SK-N-SH treated with all-trans-retinoic acid at 6 μM for 48 hours (cell line): Measurements from ENCODE around the gene TJP3.
"Not testable (repeated sequence)": the region's sequence is repeated elsewhere in the genome, so short reads cannot be mapped to it uniquely, and the experiment has no call there.

Experiments used
- ATAC-seq: fragments of 200-7000 bp; cut with Tn5 transposase; 3 replicates; pipeline ENCODE4 v1.9.1; 2020; ENCODE audit warnings: mild to moderate bottlenecking, moderate library complexity
- ARNTL ChIP-seq: fragments of 450-650 bp; formaldehyde crosslinking; IDR thresholded peaks from 2 replicates; pipeline ENCODE4 v1.5.0; 2020; ENCODE audit warnings: low read depth, mild to moderate bottlenecking, moderate library complexity, borderline replicate concordance
- CSDC2 ChIP-seq: fragments of 250-450 bp; sonication (Bioruptor Pico); IDR thresholded peaks from 2 replicates; pipeline ENCODE4 v1.5.0; 2020; ENCODE audit warnings: mild to moderate bottlenecking, moderate library complexity
- CSRNP3 ChIP-seq: fragments of 250-450 bp; sonication (Bioruptor Pico); IDR thresholded peaks from 2 replicates; pipeline ENCODE4 v1.5.1; 2021; ENCODE audit warnings: mild to moderate bottlenecking, moderate library complexity
- ESRRG ChIP-seq: fragments of 250-450 bp; sonication (Bioruptor Pico); IDR thresholded peaks from 2 replicates; pipeline ENCODE4 v1.6.1; 2021; ENCODE audit warnings: mild to moderate bottlenecking
- GLIS3 ChIP-seq: fragments of 250-450 bp; sonication (Bioruptor Pico); IDR thresholded peaks from 2 replicates; pipeline ENCODE4 v1.5.0; 2020; ENCODE audit warnings: mild to moderate bottlenecking, moderate library complexity
- OSR1 ChIP-seq: fragments of 250-450 bp; sonication (Bioruptor Pico); IDR thresholded peaks from 2 replicates; pipeline ENCODE4 v1.8.0; 2022; ENCODE audit warnings: moderate library complexity, mild to moderate bottlenecking, inconsistent platforms
- POU6F1 ChIP-seq: fragments of 250-450 bp; sonication (Bioruptor Pico); IDR thresholded peaks from 2 replicates; pipeline ENCODE4 v1.8.0; 2021; ENCODE audit warnings: low read depth, mild to moderate bottlenecking, moderate library complexity, borderline replicate concordance
- PPARA ChIP-seq: fragments of 250-450 bp; sonication (Bioruptor Pico); IDR thresholded peaks from 2 replicates; pipeline ENCODE4 v1.5.0; 2020; ENCODE audit warnings: mild to moderate bottlenecking, borderline replicate concordance
- SNAI2 ChIP-seq: fragments of 250-450 bp; sonication (Bioruptor Pico); IDR thresholded peaks from 2 replicates; pipeline ENCODE4 v1.5.0; 2020; ENCODE audit warnings: mild to moderate bottlenecking, moderate library complexity
- TCF4 ChIP-seq: fragments of 250-450 bp; sonication (Bioruptor Pico); IDR thresholded peaks from 2 replicates; pipeline ENCODE4 v1.8.0; 2021; ENCODE audit warnings: mild to moderate bottlenecking, moderate library complexity, borderline replicate concordance
- TOX ChIP-seq: fragments of 250-450 bp; sonication (Bioruptor Pico); IDR thresholded peaks from 2 replicates; pipeline ENCODE4 v1.8.0; 2021; ENCODE audit warnings: mild to moderate bottlenecking, moderate library complexity, borderline replicate concordance
- ZC3H10 ChIP-seq: fragments of 250-450 bp; sonication (Bioruptor Pico); IDR thresholded peaks from 2 replicates; pipeline ENCODE4 v1.5.1; 2021; ENCODE audit warnings: mild to moderate bottlenecking, moderate library complexity
- ZFP3 ChIP-seq: fragments of 250-450 bp; sonication (Bioruptor Pico); IDR thresholded peaks from 2 replicates; pipeline ENCODE4 v1.5.0; 2020; ENCODE audit warnings: mild to moderate bottlenecking, moderate library complexity
- ZFP30 ChIP-seq: fragments of 450-650 bp; formaldehyde crosslinking; IDR thresholded peaks from 2 replicates; pipeline ENCODE4 v1.5.0; 2022; ENCODE audit warnings: mild to moderate bottlenecking, moderate library complexity
- ZNF565 ChIP-seq: fragments of 450-650 bp; formaldehyde crosslinking; conservative IDR thresholded peaks from 2 replicates; pipeline ENCODE4 v1.5.0; 2020; ENCODE audit warnings: low read depth, mild to moderate bottlenecking, moderate library complexity
- ZNF70 ChIP-seq: fragments of 450-650 bp; formaldehyde crosslinking; IDR thresholded peaks from 2 replicates; pipeline ENCODE4 v1.5.0; 2020; ENCODE audit warnings: mild to moderate bottlenecking, moderate library complexity
- ZNF8 ChIP-seq: fragments of 450-650 bp; formaldehyde crosslinking; IDR thresholded peaks from 2 replicates; pipeline ENCODE4 v1.5.0; 2020; ENCODE audit warnings: mild to moderate bottlenecking, moderate library complexity
- TF ChIP-seq, protein P1 (sequence below): fragments of 250-450 bp; sonication (Bioruptor Pico); IDR thresholded peaks from 2 replicates; pipeline ENCODE4 v1.8.0; 2020; ENCODE audit warnings: mild to moderate bottlenecking, moderate library complexity, borderline replicate concordance

TJP3 gene

DNA sequence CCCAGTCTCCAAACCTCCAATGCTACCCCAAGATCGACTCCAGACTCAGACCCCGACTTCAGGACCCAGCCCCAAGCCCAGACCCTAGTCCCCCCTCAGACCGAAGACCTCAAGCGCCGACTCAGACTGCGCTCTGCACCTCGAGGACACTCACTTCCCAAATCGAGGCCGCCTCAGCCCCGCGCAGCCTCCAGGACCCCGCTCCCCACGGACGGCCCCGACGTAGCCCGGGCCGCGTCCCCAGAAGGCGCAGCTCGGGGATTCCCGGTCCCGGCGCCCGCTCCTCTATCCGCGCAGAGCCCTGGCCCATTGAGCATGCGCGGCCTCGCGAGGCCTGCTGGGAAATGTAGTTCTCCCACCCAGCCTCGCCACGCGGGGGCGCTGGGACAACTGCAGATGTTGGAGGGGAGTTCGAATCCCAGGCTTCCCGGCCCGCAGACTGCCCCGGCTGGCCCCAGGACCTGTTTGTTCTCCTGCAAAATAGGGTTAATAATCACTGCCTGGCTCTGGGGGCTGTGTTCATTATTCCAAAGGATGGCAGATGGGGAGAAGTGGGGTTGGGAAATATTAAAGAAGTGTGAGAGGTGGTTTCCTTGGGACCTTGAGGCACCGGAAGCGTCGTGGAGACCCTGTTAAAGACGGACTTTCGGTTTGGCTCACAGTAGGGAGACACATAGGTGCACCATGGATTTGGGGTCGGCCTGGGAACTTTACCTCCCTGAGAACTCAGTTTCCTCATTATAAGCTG is 53.4 kb downstream of the TJP3 start, which contains the start of gene APBA3:
TSS of gene APBA3 (minus strand) at position 311 of the 748 bp plus-strand sequence. CDS start 1,428 bp downstream, outside the sequence.
- no peak for TF ChIP-seq POU6F1 (CRISPR knock-in tag)
- TF ChIP-seq SNAI2 (CRISPR knock-in tag): peak; percentile 12; the same call in 1 of the 2 replicates
- peak; percentile 67 for ATAC-seq

GRCh38 chr19:3762130-3762473 is 53.9 kb downstream of the TJP3 start:
- no peak for TF ChIP-seq CSRNP3 (CRISPR knock-in tag)
- no peak for TF ChIP-seq ESRRG (CRISPR knock-in tag)
- TF ChIP-seq ZC3H10: no peak
- no peak for TF ChIP-seq ZNF8 (CRISPR knock-in tag)
- TF ChIP-seq CSDC2 (CRISPR knock-in tag): no peak
- TF ChIP-seq, all 23 proteins: peak for 0
- ATAC-seq: no peak

DNA sequence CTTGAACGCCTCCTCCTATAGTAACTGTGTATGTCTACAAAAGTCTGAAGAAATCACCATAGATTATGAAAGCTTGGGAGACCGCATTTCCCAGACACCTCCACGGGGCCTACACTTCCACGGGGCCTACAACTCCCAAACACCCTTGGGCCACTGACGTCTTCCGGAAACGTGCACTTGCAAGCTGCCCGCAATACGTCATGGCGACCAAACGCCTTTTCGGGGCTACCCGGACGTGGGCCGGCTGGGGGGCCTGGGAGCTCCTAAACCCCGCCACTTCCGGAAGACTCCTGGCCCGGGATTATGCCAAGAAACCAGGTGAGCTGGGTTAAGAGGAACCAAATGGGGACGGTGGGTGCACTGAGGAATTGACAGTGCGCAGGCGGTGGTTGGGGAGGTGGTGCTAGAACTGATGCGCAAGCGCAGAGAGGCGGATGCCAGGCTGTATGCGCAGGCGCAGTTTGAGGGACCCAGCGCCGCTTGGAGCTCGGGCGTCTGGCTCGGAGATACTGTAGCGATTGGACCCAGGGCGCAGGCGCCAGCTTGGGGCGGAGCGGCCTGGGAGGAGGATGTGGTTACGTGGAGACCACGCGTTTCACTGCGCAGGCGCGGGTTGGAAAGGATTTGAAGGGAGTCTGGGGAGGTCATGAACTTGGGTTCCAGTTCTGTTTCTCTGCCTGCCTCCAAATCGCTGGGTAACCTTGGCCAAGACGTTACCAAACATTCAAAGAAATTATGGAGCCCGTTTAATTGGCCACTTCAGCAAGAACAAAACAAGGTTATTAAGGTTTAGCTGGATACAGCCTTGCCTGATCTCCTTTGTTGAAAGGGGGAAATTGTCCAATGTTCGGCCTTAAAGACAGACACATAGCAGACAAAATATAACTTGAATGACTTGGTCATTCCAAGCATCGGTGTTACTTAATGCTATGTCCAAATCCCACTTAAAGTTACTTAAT is 54.6 kb downstream of the TJP3 start, which contains the start of gene MRPL54:
TSS of gene MRPL54 (plus strand) at position 182 of the 959 bp plus-strand sequence. CDS start at position 201, 19 bp downstream.
- TF ChIP-seq TCF4 (CRISPR knock-in tag) (no peak), GLIS3 (CRISPR knock-in tag) (no peak), CSDC2 (CRISPR knock-in tag) (no peak), OSR1 (CRISPR knock-in tag) (no peak), ZNF8 (CRISPR knock-in tag) (no peak)
- ATAC-seq: peak; percentile 95

DNA sequence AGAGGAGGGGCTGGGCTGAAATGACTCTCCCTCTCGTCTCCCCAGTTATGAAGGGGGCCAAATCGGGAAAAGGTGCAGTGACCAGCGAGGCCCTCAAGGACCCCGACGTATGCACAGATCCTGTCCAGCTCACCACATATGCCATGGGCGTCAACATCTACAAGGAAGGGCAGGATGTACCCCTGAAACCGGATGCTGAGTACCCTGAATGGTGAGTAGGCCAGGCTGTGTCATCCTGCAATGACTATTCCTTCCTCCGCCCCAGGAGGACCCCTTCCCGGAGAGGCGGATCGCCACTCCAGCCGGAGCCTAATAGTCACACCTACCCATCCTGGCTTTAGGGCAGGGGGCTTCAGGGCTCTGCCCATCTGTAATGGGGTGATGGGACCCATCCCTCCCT is 56.9 kb downstream of the TJP3 start:
- ATAC-seq: no peak
- TF ChIP-seq SNAI2 (CRISPR knock-in tag): no peak

GRCh38 chr19:3765757-3766156 is 57.6 kb downstream of the TJP3 start:
- not testable (repeated sequence) for ATAC-seq

DNA sequence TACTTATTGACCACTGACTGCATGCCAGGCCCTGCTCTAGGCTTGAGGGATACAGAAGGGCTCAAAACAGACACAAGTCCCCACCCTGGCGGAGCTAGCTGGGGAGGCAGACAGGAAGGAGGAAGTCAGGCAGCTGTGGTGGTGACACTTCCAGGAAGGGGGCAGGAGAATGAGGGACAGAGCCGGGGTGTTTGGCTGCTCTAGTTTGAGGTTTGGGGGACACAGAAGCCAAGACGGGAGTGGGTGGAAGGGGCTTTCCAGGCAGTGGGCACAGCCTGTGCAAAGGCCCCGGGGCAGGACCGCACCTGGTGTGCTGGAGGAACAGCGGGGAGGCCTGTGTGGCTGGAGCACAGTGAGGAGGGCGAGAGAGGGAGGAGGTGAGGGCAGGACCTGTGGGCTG is 58.3 kb downstream of the TJP3 start:
- no peak for ATAC-seq
- TF ChIP-seq TOX (CRISPR knock-in tag) (no peak), ZNF70 (CRISPR knock-in tag) (no peak), CSDC2 (CRISPR knock-in tag) (no peak), ARNTL (CRISPR knock-in tag) (no peak), ESRRG (CRISPR knock-in tag) (no peak)

DNA sequence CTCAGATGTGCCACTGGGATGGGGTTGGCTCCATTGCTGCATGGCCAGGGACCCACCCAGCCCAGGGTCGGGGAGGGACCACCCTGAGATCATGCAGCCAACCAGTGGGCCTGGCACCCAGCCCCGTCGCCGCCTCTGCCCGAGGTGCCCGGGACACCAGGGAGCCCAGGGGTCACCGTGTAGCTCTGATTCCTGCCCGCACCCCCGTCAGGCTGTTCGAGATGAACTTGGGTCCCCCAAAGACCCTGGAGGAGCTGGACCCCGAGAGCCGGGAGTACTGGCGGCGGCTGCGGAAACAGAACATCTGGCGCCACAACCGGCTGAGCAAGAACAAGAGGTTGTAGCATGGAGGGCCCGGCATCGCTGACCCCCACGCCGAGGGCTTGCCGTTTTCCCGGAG is 58.9 kb downstream of the TJP3 start:
- TF ChIP-seq OSR1 (CRISPR knock-in tag) (no peak), PPARA (no peak), SNAI2 (CRISPR knock-in tag) (no peak)
- no peak for ATAC-seq

- TF ChIP-seq, protein P1, sequence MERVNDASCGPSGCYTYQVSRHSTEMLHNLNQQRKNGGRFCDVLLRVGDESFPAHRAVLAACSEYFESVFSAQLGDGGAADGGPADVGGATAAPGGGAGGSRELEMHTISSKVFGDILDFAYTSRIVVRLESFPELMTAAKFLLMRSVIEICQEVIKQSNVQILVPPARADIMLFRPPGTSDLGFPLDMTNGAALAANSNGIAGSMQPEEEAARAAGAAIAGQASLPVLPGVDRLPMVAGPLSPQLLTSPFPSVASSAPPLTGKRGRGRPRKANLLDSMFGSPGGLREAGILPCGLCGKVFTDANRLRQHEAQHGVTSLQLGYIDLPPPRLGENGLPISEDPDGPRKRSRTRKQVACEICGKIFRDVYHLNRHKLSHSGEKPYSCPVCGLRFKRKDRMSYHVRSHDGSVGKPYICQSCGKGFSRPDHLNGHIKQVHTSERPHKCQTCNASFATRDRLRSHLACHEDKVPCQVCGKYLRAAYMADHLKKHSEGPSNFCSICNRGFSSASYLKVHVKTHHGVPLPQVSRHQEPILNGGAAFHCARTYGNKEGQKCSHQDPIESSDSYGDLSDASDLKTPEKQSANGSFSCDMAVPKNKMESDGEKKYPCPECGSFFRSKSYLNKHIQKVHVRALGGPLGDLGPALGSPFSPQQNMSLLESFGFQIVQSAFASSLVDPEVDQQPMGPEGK: no peak
- TF ChIP-seq ZC3H10 (no peak), ZFP3 (CRISPR knock-in tag) (no peak), ARNTL (CRISPR knock-in tag) (no peak), TCF4 (CRISPR knock-in tag) (no peak), PPARA (no peak), OSR1 (CRISPR knock-in tag) (no peak), ZFP30 (no peak), POU6F1 (CRISPR knock-in tag) (no peak), GLIS3 (CRISPR knock-in tag) (no peak), ESRRG (CRISPR knock-in tag) (no peak), ZNF565 (CRISPR knock-in tag) (no peak), SNAI2 (CRISPR knock-in tag) (no peak), ZNF8 (CRISPR knock-in tag) (no peak)
- ATAC-seq: no peak
Observed at GRCh38 chr19:3768015-3768747, 60.0 kb downstream of the TJP3 start.
